ENCODE results near the gene C1QL2.

DNA sequence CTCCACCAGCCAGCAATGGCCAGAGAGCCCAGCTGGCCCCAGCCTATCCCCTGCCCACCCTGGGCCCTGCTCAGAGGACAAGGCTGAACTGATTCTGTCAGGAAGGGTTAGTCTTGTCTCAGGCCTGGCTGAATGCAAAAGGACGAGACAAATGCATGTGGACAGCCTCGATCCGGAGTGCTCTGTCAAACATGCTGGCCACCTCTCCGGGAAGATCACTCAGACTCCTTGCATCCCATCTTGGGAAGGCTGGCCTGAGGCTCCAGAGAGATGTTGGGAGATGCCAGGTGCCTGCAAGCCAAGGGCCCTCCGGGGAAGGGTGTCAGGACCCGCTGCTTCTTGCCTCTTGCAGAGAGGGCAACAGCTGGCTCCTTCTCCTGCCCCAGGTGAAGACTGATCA is 20.2 kb upstream of the C1QL2 start:
- no peak for TF ChIP-seq POLR2AphosphoS5 (IDR thresholded peaks at IDR 0.05; ENCODE audit: low read depth, low read length)
- no peak for TF ChIP-seq FOXP2 (optimal IDR thresholded peaks at IDR 0.05; ENCODE audit: borderline replicate concordance, extremely low read depth, extremely low read length, insufficient read depth)
- TF ChIP-seq, protein P1, sequence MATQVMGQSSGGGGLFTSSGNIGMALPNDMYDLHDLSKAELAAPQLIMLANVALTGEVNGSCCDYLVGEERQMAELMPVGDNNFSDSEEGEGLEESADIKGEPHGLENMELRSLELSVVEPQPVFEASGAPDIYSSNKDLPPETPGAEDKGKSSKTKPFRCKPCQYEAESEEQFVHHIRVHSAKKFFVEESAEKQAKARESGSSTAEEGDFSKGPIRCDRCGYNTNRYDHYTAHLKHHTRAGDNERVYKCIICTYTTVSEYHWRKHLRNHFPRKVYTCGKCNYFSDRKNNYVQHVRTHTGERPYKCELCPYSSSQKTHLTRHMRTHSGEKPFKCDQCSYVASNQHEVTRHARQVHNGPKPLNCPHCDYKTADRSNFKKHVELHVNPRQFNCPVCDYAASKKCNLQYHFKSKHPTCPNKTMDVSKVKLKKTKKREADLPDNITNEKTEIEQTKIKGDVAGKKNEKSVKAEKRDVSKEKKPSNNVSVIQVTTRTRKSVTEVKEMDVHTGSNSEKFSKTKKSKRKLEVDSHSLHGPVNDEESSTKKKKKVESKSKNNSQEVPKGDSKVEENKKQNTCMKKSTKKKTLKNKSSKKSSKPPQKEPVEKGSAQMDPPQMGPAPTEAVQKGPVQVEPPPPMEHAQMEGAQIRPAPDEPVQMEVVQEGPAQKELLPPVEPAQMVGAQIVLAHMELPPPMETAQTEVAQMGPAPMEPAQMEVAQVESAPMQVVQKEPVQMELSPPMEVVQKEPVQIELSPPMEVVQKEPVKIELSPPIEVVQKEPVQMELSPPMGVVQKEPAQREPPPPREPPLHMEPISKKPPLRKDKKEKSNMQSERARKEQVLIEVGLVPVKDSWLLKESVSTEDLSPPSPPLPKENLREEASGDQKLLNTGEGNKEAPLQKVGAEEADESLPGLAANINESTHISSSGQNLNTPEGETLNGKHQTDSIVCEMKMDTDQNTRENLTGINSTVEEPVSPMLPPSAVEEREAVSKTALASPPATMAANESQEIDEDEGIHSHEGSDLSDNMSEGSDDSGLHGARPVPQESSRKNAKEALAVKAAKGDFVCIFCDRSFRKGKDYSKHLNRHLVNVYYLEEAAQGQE (IDR thresholded peaks at IDR 0.05; ENCODE audit: insufficient read depth in 1 of 2, low read depth in 2 of 2, low read length in 2 of 2), result no peak

All from PFSK-1 (cell line).